ENCODE data around the gene CBL.
"Not testable (repeated sequence)": the region's sequence is repeated elsewhere in the genome, so short reads cannot be mapped to it uniquely, and the experiment has no call there.

CBL gene

GRCh38 chr11:119205574-119206510 is at the start of gene CBL:
Gene CBL (plus strand): TSS chr11:119206339. CDS start chr11:119206418, 79 bp downstream.
- peak; percentile 98 for TF ChIP-seq CTCF (IDR thresholded peaks at IDR 0.05)
- TF ChIP-seq ZFX (IDR thresholded peaks at IDR 0.05; ENCODE audit: borderline replicate concordance): no peak
- H3K27ac ChIP-seq: peak within 1 kb of the TSS; percentile 92

- H3K27ac ChIP-seq: no peak overlapping the region
- no peak for TF ChIP-seq ZFX (IDR thresholded peaks at IDR 0.05; ENCODE audit: borderline replicate concordance)
Measured at GRCh38 chr11:119156496-119156895, 49.6 kb upstream of the CBL start.

- H3K27ac ChIP-seq: no peak overlapping the region
- TF ChIP-seq ZFX (IDR thresholded peaks at IDR 0.05; ENCODE audit: borderline replicate concordance): no peak
- no peak for TF ChIP-seq CTCF (IDR thresholded peaks at IDR 0.05)
Measured at GRCh38 chr11:119157063-119157462, 49.1 kb upstream of the CBL start.

GRCh38 chr11:119158467-119158866 is 47.7 kb upstream of the CBL start:
- TF ChIP-seq ZFX (IDR thresholded peaks at IDR 0.05; ENCODE audit: borderline replicate concordance) (no peak), CTCF (IDR thresholded peaks at IDR 0.05) (no peak)
- no peak overlapping the region for H3K27ac ChIP-seq

- no peak overlapping the region for H3K27ac ChIP-seq
- TF ChIP-seq ZFX (IDR thresholded peaks at IDR 0.05; ENCODE audit: borderline replicate concordance): no peak
- no peak for TF ChIP-seq CTCF (IDR thresholded peaks at IDR 0.05)
Measured at GRCh38 chr11:119160151-119160550, 46.0 kb upstream of the CBL start.

- no peak overlapping the region for H3K27ac ChIP-seq
- TF ChIP-seq ZFX (IDR thresholded peaks at IDR 0.05; ENCODE audit: borderline replicate concordance) (no peak), CTCF (IDR thresholded peaks at IDR 0.05) (no peak)
Measured at GRCh38 chr11:119161871-119162270, 44.3 kb upstream of the CBL start.

GRCh38 chr11:119166368-119167076 is 39.6 kb upstream of the CBL start:
- TF ChIP-seq CTCF (IDR thresholded peaks at IDR 0.05) (no peak), ZFX (IDR thresholded peaks at IDR 0.05; ENCODE audit: borderline replicate concordance) (no peak)

GRCh38 chr11:119167077-119167458 is 39.1 kb upstream of the CBL start:
- H3K27ac ChIP-seq: not testable (repeated sequence)

More at GRCh38 chr11:119166368-119167076, 39.6 kb upstream of the CBL start:
- H3K27ac ChIP-seq: no peak overlapping the region
